CD4-positive, alpha-beta memory T cell (primary cell): ENCODE results near the gene MMP24OS. TPM values are rescaled to one million over a fixed set of nuclear protein-coding genes. Genes with fewer than 3 reads are reported as not detected.
A peak's percentile ranks its signal among the peaks of the same experiment; 100 is the strongest.

Experiments used
- CTCF ChIA-PET: fragments of 350-600 bp; sonication (Branson Sonifier 250); formaldehyde crosslinking; loops from one replicate; lab custom pipeline; 2021; ENCODE audit warnings: inconsistent platforms; ENCODE audit not compliant: partially characterized antibody; lab: Charles Lee
- POLR2A ChIA-PET: fragments of 350-600 bp; sonication (Branson Sonifier 250); formaldehyde crosslinking; loops from one replicate; lab custom pipeline; 2021; ENCODE audit not compliant: partially characterized antibody; lab: Charles Lee
- DNase-seq, 5 donors: peaks; one replicate each; pipeline versions ENCODE4 v3.0.0 to v3.0.0-alpha.2; 2020 to 2022; ENCODE audit warnings: mixed read lengths in 1 of 5
- H3K27ac ChIP-seq: one replicate; pipeline ENCODE4 v1.7.0; 2013; ENCODE audit warnings: low read depth, low read length
- H3K27me3 ChIP-seq: 2 replicates; pipeline ENCODE4 v1.7.0; 2013; ENCODE audit warnings: mild to moderate bottlenecking, low read length, moderate library complexity; ENCODE audit not compliant: insufficient read depth
- H3K36me3 ChIP-seq: 2 replicates; pipeline ENCODE4 v1.7.0; 2013; ENCODE audit warnings: mild to moderate bottlenecking, low read length, moderate library complexity; ENCODE audit not compliant: insufficient read depth
- H3K4me1 ChIP-seq: 2 replicates; pipeline ENCODE4 v1.7.0; 2013; ENCODE audit warnings: mild to moderate bottlenecking, low read length, moderate library complexity; ENCODE audit not compliant: insufficient read depth
- H3K4me3 ChIP-seq, 2 donors: one replicate each; pipeline ENCODE4 v1.7.0; 2013; ENCODE audit warnings: low read length in 2 of 2, mild to moderate bottlenecking in 1 of 2
- H3K9me3 ChIP-seq, 2 donors: one replicate each; pipeline ENCODE4 v1.7.0; 2013; ENCODE audit warnings: low read length in 2 of 2, control low read depth in 1 of 2; ENCODE audit not compliant: control insufficient read depth in 1 of 2
- H3K27ac Mint-ChIP-seq, 7 donors: one replicate each; pipeline ENCODE4 v1.8.0; 2020 to 2021; ENCODE audit warnings: mixed read lengths in 7 of 7, mild to moderate bottlenecking in 6 of 7, inconsistent platforms in 3 of 7, moderate library complexity in 3 of 7
- H3K27me3 Mint-ChIP-seq, 2 donors: one replicate each; pipeline ENCODE4 v1.8.0; 2020 to 2021; ENCODE audit warnings: mixed read lengths in 2 of 2
- H3K36me3 Mint-ChIP-seq, 2 donors: one replicate each; pipeline ENCODE4 v1.8.0; 2020 to 2021; ENCODE audit warnings: mixed read lengths in 2 of 2, inconsistent platforms in 1 of 2, mild to moderate bottlenecking in 1 of 2
- H3K4me1 Mint-ChIP-seq, 4 donors: one replicate each; pipeline ENCODE4 v1.8.0; 2020 to 2021; ENCODE audit warnings: mixed read lengths in 4 of 4, mild to moderate bottlenecking in 1 of 4
- H3K4me3 Mint-ChIP-seq, 8 donors: one replicate each; pipeline ENCODE4 v1.8.0; 2020 to 2021; ENCODE audit warnings: mixed read lengths in 8 of 8, mild to moderate bottlenecking in 7 of 8, moderate library complexity in 6 of 8, inconsistent platforms in 3 of 8
- H3K9me3 Mint-ChIP-seq, 8 donors: one replicate each; pipeline ENCODE4 v1.8.0; 2020 to 2021; ENCODE audit warnings: mixed read lengths in 8 of 8, mild to moderate bottlenecking in 5 of 8, inconsistent platforms in 3 of 8, moderate library complexity in 1 of 8
- intact Hi-C: fragments of 100-400 bp; cut with micrococcal nuclease; formaldehyde crosslinking; loops from one replicate; pipeline ENCODE4 v1.15.1; 2023
- polyA plus RNA-seq, 2 donors: library from polyadenylated mRNA; unstranded; fragments of 300-500 nt; fragmentation: Illumina TruSeq; gene quantifications; one replicate each; pipeline ENCODE4 v1.2.3, GENCODE V29; 2021
- total RNA-seq, 2 experiments: library from RNA; stranded (reverse); gene quantifications; one replicate each; pipeline ENCODE4 v1.2.3, GENCODE V29; 2021

MMP24OS gene
- total and polyA plus RNA-seq, 4 experiments from 2014 or later = 4.4 to 91.6 (median 47.0) TPM

- POLR2A ChIA-PET = no interaction called here
- intact Hi-C loops = no loop called here
- Histone ChIP-seq H3K9me3 (no peaks in the 10 kb centered on the region), H3K27ac (no peak overlapping the region), H3K4me1 (peaks cover 24% of the 10 kb centered on the region), H3K27me3 (no peaks in the 10 kb centered on the region), H3K36me3 (peaks cover 24% of the 10 kb centered on the region), H3K4me3 (no peak overlapping the region)
- H3K36me3 Mint-ChIP-seq = peaks cover 19 to 48% of the 10 kb centered on the region in 2 donors
- CTCF ChIA-PET = no interaction called here
- no peaks in the 10 kb centered on the region for H3K27me3 Mint-ChIP-seq
- DNase-seq = no peak
- no peak overlapping the region for H3K4me3 Mint-ChIP-seq
- no peak overlapping the region for H3K27ac Mint-ChIP-seq
- no peaks in the 10 kb centered on the region for H3K9me3 Mint-ChIP-seq
- peaks cover 21 to 57% (median 35%) of the 10 kb centered on the region in 4 donors for H3K4me1 Mint-ChIP-seq
These were observed 3.7 kb upstream of the MMP24OS start for GRCh38 chr20:35281506-35282101.

- H3K4me3 ChIP-seq = no peak overlapping the region
- H3K4me3 Mint-ChIP-seq = no peak overlapping the region
- peak overlapping the region in 4 of 7 donors; percentile 34 to 97 (median 80) for H3K27ac Mint-ChIP-seq
- H3K27me3 ChIP-seq = no peaks in the 10 kb centered on the region
- no peaks in the 10 kb centered on the region for H3K27me3 Mint-ChIP-seq
- intact Hi-C loops = no loop called here
- ChIA-PET CTCF (no interaction called here), POLR2A (no interaction called here)
- peaks cover 17 to 62% (median 33%) of the 10 kb centered on the region in 4 donors for H3K4me1 Mint-ChIP-seq
- peaks cover 32% of the 10 kb centered on the region for H3K4me1 ChIP-seq
- H3K9me3 ChIP-seq = no peaks in the 10 kb centered on the region
- no peak overlapping the region for H3K27ac ChIP-seq
- no peak for DNase-seq
- H3K9me3 Mint-ChIP-seq = no peaks in the 10 kb centered on the region
- peaks cover 32% of the 10 kb centered on the region for H3K36me3 ChIP-seq
- H3K36me3 Mint-ChIP-seq = peaks cover 19 to 46% of the 10 kb centered on the region in 2 donors
These were observed 2.6 kb upstream of the MMP24OS start for GRCh38 chr20:35280523-35280922.

DNA sequence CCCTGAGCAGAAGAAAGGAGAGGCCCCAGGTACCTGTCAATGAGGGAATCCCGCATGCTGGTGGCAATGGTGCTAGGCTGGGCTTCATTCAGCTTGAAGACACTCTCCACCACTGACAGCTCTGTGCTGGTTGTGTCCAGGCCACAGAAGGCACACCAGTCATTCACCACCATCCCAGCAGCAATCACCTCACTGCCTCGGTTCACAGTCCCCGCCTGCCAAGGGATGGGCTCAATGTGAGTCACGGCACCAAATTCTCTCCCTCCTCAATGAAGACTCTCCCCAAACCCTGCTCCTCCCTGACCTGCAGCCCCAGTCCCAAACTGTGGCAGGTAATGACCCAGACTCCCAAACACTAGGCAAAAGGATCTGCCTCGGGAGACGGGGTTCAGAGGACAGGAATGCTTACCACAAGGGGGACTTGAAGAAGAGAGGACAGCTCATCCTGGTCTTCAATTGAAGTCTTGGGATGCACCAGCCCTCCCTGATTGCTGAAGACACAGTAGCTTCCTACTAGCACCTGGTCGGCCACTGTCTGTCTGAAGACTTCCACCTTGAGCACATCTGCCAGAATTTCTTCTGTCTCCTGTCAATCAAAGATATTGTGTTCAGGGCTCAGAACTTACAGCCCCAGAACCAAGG lies 1.7 kb upstream of the MMP24OS start:
- intact Hi-C loops = no loop called here
- ChIA-PET CTCF (interaction anchor here (0.9 kb wide), 1 partner anchor 24 kb away, joined by 3 read pairs; no protein-coding TSS in a partner anchor), POLR2A (interaction anchor here (1.1 kb wide), 1 partner anchor 132 kb away, joined by 3 read pairs; the partner anchor contains the start of gene UQCC1)
- Mint-ChIP-seq H3K4me3 (peak overlapping the region in 4 of 8 donors; percentile 0 to 38 (median 23)), H3K9me3 (no peaks in the 10 kb centered on the region), H3K27me3 (no peaks in the 10 kb centered on the region), H3K36me3 (peaks cover 19 to 46% of the 10 kb centered on the region in 2 donors), H3K4me1 (peaks cover 13 to 57% (median 30%) of the 10 kb centered on the region in 4 donors), H3K27ac (peak overlapping the region in 6 of 7 donors; percentile 79 to 98 (median 94))
- DNase-seq = no peak
- Histone ChIP-seq H3K4me1 (peaks cover 27% of the 10 kb centered on the region), H3K36me3 (peaks cover 38% of the 10 kb centered on the region), H3K27ac (peak overlapping the region; percentile 95), H3K27me3 (no peaks in the 10 kb centered on the region), H3K9me3 (no peaks in the 10 kb centered on the region), H3K4me3 (no peak overlapping the region)

DNA sequence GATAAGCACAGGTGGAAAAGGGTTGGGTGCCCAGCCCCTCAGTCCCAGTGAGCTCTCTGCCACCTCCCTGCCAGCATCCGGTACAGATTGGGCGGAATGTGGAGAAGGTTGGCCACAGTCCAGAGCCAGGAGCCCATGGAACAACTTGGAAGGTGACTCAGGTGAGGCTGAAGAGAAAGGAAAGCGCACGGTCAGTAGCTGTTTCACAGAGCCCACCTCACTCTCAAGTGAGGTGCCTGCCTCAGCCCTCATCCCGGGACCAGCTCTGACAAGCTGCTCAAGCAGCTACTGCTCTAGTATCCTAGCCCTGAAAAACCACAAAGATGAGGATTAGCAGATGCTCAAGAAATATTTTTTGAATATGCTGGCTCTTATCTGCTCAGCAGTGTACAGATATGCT lies 1.1 kb upstream of the MMP24OS start:
- intact Hi-C loops = no loop called here
- Mint-ChIP-seq H3K27ac (peak overlapping the region; percentile 85 to 98 (median 95)), H3K4me3 (peak overlapping the region in 2 of 8 donors; percentile 22 to 29), H3K4me1 (peaks cover 13 to 54% (median 27%) of the 10 kb centered on the region in 4 donors), H3K36me3 (peaks cover 19 to 42% of the 10 kb centered on the region in 2 donors), H3K27me3 (no peaks in the 10 kb centered on the region), H3K9me3 (no peaks in the 10 kb centered on the region)
- Histone ChIP-seq H3K4me3 (no peak overlapping the region), H3K36me3 (peaks cover 38% of the 10 kb centered on the region), H3K9me3 (no peaks in the 10 kb centered on the region), H3K4me1 (peaks cover 26% of the 10 kb centered on the region), H3K27me3 (no peaks in the 10 kb centered on the region), H3K27ac (peak overlapping the region; percentile 95)
- ChIA-PET CTCF (interaction anchor here (0.9 to 1.3 kb wide), 2 partner anchors 25 to 28 kb away, joined by 3 to 4 read pairs; no protein-coding TSS in a partner anchor), POLR2A (interaction anchor here (1.1 to 2.1 kb wide), 2 partner anchors 117 to 133 kb away, joined by 3 to 8 read pairs; partner anchors contain the start of gene UQCC1)
- no peak for DNase-seq

- H3K36me3 ChIP-seq = peaks cover 38% of the 10 kb centered on the region
- H3K27me3 ChIP-seq = no peaks in the 10 kb centered on the region
- Mint-ChIP-seq H3K4me1 (peaks cover 2 to 37% (median 16%) of the 10 kb centered on the region in 4 donors), H3K27ac (peak overlapping the region; percentile 97 to 100 (median 99)), H3K9me3 (no peaks in the 10 kb centered on the region), H3K36me3 (peaks cover 19 to 37% of the 10 kb centered on the region in 2 donors), H3K27me3 (no peaks in the 10 kb centered on the region), H3K4me3 (peak overlapping the region; percentile 95 to 98 (median 96))
- intact Hi-C loops = loop anchor here (1.0 kb wide), 2 partner anchors 185 to 401 kb away; partner anchors contain the start of genes ACSS2 and TRPC4AP
- no peaks in the 10 kb centered on the region for H3K9me3 ChIP-seq
- peaks cover 14% of the 10 kb centered on the region for H3K4me1 ChIP-seq
- DNase-seq = no peak
- peak overlapping the region; percentile 95 for H3K27ac ChIP-seq
- H3K4me3 ChIP-seq = peak overlapping the region; percentile 59 to 94
- POLR2A ChIA-PET = interaction anchor here (0.7 to 2.1 kb wide), 17 partner anchors 8 to 1165 kb away, joined by 3 to 20 read pairs (median 4); partner anchors contain the start of genes EDEM2, EIF2S2, NCOA6 and RBM39
- CTCF ChIA-PET = interaction anchor here (1.1 to 1.4 kb wide), 3 partner anchors 8 to 182 kb away, joined by 3 to 4 read pairs (median 3); no protein-coding TSS in a partner anchor
These were observed 795 bp downstream of the MMP24OS start for GRCh38 chr20:35277127-35277526.

- H3K4me1 ChIP-seq = peaks cover 14% of the 10 kb centered on the region
- intact Hi-C loops = no loop called here
- peaks cover 38% of the 10 kb centered on the region for H3K36me3 ChIP-seq
- H3K9me3 Mint-ChIP-seq = no peaks in the 10 kb centered on the region
- H3K4me3 Mint-ChIP-seq = peak overlapping the region; percentile 21 to 98 (median 96)
- peaks cover 16 to 32% of the 10 kb centered on the region in 2 donors for H3K36me3 Mint-ChIP-seq
- H3K27ac Mint-ChIP-seq = peak overlapping the region; percentile 42 to 100 (median 99)
- ChIA-PET POLR2A (interaction anchor here (0.7 to 1.6 kb wide), 3 partner anchors 8 to 181 kb away, joined by 3 to 5 read pairs (median 3); partner anchors contain the start of gene EIF6), CTCF (interaction anchor here (1.4 kb wide), 1 partner anchor 26 kb away, joined by 4 read pairs; no protein-coding TSS in a partner anchor)
- H3K27me3 ChIP-seq = no peaks in the 10 kb centered on the region
- no peak for DNase-seq
- peaks cover 2 to 35% (median 13%) of the 10 kb centered on the region in 4 donors for H3K4me1 Mint-ChIP-seq
- no peaks in the 10 kb centered on the region for H3K27me3 Mint-ChIP-seq
- peak overlapping the region; percentile 95 for H3K27ac ChIP-seq
- H3K4me3 ChIP-seq = peak overlapping the region in 1 of 2 donors; percentile 94
- no peaks in the 10 kb centered on the region for H3K9me3 ChIP-seq
These were observed 1.5 kb downstream of the MMP24OS start for GRCh38 chr20:35276408-35276807.
